Breast epithelium (tissue), 4 donors: Measurements from ENCODE around the gene FBXO22. TPM values are rescaled to one million over a fixed set of nuclear protein-coding genes. Genes with fewer than 3 reads are reported as not detected.
"Not testable (repeated sequence)": the region's sequence is repeated elsewhere in the genome, so short reads cannot be mapped to it uniquely, and the experiment has no call there.

Experiments
- DNase-seq, 2 donors: peaks; one replicate each; pipeline ENCODE4 v3.0.0-alpha.2; 2019; ENCODE audit warnings: low spot score in 2 of 2
- H3K27ac ChIP-seq, 2 donors: fragments of 200-600 bp; sonication (generic) in 1 of 2; one replicate each; pipeline ENCODE4 v1.5.1; 2016 to 2019; ENCODE audit warnings: mild to moderate bottlenecking in 1 of 2
- H3K27me3 ChIP-seq, 2 donors: fragments of 200-600 bp; sonication (generic) in 1 of 2; one replicate each; pipeline versions ENCODE4 v1.5.1 to v1.6.0; 2017 to 2019; ENCODE audit warnings: control low read depth in 1 of 2, mild to moderate bottlenecking in 1 of 2
- H3K36me3 ChIP-seq: fragments of 200-600 bp; one replicate; pipeline ENCODE4 v1.5.1; 2019
- H3K4me1 ChIP-seq, 2 donors: fragments of 200-600 bp; sonication (generic); one replicate each; pipeline ENCODE4 v1.5.1; 2016 to 2019; ENCODE audit warnings: control low read depth in 1 of 2
- H3K4me3 ChIP-seq, 3 donors: fragments of 200-600 bp; sonication (generic); 1 replicate in 2 of 3; 2 replicates in 1 of 3; pipeline ENCODE4 v1.5.1; 2016 to 2019; ENCODE audit warnings: mild to moderate bottlenecking in 3 of 3, moderate library complexity in 2 of 3
- H3K9me3 ChIP-seq, 2 donors: fragments of 200-600 bp; sonication (generic) in 1 of 2; one replicate each; pipeline ENCODE4 v1.5.1; 2016 to 2019; ENCODE audit warnings: control low read depth in 1 of 2
- POLR2A ChIP-seq: fragments of 450-650 bp; IDR thresholded peaks from one replicate; pipeline ENCODE4 v1.6.1; 2016; ENCODE audit warnings: antibody characterized with exemption, mild to moderate bottlenecking, moderate library complexity
- POLR2AphosphoS5 ChIP-seq, 3 donors: sonication (generic); formaldehyde crosslinking; IDR thresholded peaks; one replicate each; pipeline ENCODE4 v1.6.1; 2017; ENCODE audit warnings: antibody characterized with exemption in 3 of 3
- intact Hi-C: fragments of 100-400 bp; cut with DNase I; formaldehyde crosslinking; loops from one replicate; pipeline ENCODE4 v1.15.1; 2023; ENCODE audit warnings: low total_unique reads
- total RNA-seq, 3 donors: library from RNA; depleted of rRNA; stranded (reverse); fragments of >200 nt; gene quantifications; one replicate each; pipeline ENCODE4 v1.1.0, GENCODE V29; 2016
- TF ChIP-seq, protein P1 (sequence below), 3 donors: fragments of 450-650 bp; IDR thresholded peaks; one replicate each; pipeline ENCODE4 v1.5.1; 2016 to 2017; ENCODE audit warnings: antibody characterized with exemption in 3 of 3, mild to moderate bottlenecking in 3 of 3, moderate library complexity in 3 of 3

Gene FBXO22
- total RNA-seq, 3 donors from 2014 or later: 12.8 to 25.3 (median 24.6) TPM

DNA sequence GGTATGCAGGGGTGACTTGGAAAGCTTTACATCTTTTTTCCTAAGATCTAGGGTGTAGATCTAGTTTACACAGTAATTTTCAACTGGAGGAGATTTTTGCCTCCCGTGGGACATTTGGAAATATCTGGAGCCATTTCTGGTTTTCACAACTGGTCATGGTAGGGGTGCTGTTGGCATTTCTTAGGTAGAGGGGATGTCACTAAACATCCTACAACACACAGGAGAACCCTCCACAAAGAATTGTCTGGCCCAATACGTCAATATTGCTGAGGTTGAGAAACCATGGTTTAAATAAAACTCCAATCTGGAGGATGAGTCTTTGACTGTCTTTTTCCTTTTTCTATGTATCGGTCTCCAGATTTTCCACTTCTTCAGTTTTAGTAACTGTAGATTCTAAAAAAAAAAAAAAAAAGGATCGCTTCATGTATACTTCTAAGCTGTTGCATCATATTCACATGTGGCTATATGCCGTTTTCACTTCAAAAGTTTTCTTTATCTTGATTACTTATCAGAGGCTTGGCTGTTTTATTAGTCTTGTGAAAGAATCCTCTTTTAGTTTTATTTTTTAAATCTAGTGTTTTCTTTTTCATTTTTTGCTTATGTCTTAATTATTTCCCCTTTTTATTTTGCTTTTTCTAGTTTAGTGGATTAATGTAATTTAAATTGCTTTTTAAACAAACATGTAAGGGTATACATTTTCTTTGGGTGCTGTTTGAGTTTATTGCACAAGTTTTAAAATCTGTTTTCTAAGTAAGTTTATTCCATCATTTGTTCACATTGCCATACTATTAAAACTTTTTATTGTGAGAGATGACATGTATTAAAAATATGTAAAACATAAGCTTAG lies 39.2 kb upstream of the FBXO22 start:
- DNase-seq: no peak
- TF ChIP-seq, protein P1, sequence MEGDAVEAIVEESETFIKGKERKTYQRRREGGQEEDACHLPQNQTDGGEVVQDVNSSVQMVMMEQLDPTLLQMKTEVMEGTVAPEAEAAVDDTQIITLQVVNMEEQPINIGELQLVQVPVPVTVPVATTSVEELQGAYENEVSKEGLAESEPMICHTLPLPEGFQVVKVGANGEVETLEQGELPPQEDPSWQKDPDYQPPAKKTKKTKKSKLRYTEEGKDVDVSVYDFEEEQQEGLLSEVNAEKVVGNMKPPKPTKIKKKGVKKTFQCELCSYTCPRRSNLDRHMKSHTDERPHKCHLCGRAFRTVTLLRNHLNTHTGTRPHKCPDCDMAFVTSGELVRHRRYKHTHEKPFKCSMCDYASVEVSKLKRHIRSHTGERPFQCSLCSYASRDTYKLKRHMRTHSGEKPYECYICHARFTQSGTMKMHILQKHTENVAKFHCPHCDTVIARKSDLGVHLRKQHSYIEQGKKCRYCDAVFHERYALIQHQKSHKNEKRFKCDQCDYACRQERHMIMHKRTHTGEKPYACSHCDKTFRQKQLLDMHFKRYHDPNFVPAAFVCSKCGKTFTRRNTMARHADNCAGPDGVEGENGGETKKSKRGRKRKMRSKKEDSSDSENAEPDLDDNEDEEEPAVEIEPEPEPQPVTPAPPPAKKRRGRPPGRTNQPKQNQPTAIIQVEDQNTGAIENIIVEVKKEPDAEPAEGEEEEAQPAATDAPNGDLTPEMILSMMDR (IDR thresholded peaks at IDR 0.05): no peak
- intact Hi-C loops: no loop called here
- Histone ChIP-seq H3K27me3 (no peaks in the 10 kb centered on the region), H3K9me3 (no peaks in the 10 kb centered on the region), H3K4me1 (no peaks in the 10 kb centered on the region), H3K27ac (no peak overlapping the region), H3K4me3 (no peak overlapping the region), H3K36me3 (no peaks in the 10 kb centered on the region)

DNA sequence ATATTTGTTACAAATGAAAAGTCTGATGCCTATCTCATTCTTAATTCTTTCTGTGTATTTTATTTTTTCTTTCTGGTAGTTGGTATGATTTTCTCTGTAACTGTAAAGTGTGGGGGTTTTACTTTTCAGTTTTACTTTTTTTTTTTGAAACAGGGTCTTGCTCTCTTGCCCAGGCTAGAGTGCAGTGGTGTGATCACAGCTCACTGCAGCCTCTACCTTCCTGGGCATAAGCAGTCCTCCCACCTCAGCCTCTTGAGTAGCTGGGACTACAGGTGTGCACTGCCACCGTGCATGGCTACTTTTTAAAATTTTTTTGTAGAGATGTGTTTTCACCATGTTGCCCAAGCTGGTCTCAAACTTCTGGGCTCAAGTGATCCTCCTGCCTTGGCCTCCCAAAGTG lies 37.6 kb upstream of the FBXO22 start:
- intact Hi-C loops, H3K27me3 ChIP-seq, H3K36me3 ChIP-seq, H3K4me3 ChIP-seq, DNase-seq, H3K4me1 ChIP-seq, H3K9me3 ChIP-seq, H3K27ac ChIP-seq: not testable (repeated sequence)

DNA sequence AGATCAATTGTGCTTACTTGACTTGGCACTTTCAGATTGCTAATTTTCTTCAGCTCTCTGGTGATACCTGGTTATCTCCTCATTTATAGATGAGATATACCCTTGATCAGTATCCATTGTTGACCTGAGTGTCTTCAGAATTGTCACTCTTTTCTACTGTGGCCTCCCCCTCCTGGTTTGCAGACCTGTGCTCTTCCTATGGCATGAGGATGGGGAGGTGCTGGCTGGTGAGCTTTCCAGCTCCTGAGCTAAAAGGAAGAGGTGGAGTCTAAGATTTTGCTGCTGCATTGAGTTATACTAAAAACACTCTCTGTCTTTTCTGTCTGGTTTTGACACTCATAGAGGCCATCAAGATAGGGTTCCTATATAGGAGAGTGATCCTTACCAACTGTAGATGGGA lies 36.8 kb upstream of the FBXO22 start:
- Histone ChIP-seq H3K36me3 (no peaks in the 10 kb centered on the region), H3K4me3 (no peak overlapping the region), H3K9me3 (no peaks in the 10 kb centered on the region), H3K4me1 (no peaks in the 10 kb centered on the region), H3K27ac (no peak overlapping the region), H3K27me3 (no peaks in the 10 kb centered on the region)
- TF ChIP-seq POLR2A: no peak
- TF ChIP-seq, protein P1 (IDR thresholded peaks at IDR 0.05): no peak
- TF ChIP-seq POLR2AphosphoS5 (IDR thresholded peaks at IDR 0.05): no peak
- DNase-seq: no peak
- intact Hi-C loops: no loop called here

DNA sequence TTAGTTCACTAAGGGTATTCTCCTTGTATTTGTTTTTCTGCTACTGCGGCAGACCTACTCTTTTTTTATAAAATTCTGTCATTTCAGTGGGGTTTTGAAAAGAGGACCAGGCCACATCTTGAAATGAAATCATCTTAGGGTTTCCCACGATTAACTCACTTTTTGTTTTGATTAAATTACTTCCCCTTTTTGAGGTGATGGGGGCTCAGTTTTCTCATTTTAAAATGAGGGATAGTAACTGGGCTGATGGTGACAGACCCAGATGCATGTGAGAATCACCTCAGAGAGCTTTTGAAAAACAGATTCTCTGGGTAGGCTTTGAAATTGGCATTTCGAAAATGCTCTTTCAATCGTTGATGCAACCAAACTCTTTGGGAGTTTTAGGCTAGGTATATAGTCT lies 36.2 kb upstream of the FBXO22 start:
- H3K4me1 ChIP-seq: no peaks in the 10 kb centered on the region
- no peaks in the 10 kb centered on the region for H3K27me3 ChIP-seq
- no peaks in the 10 kb centered on the region for H3K36me3 ChIP-seq
- intact Hi-C loops: no loop called here
- no peak overlapping the region for H3K4me3 ChIP-seq
- no peak for DNase-seq
- H3K9me3 ChIP-seq: no peaks in the 10 kb centered on the region
- TF ChIP-seq, protein P1 (IDR thresholded peaks at IDR 0.05): no peak
- TF ChIP-seq POLR2A: no peak
- no peak for TF ChIP-seq POLR2AphosphoS5 (IDR thresholded peaks at IDR 0.05)
- H3K27ac ChIP-seq: no peak overlapping the region

DNA sequence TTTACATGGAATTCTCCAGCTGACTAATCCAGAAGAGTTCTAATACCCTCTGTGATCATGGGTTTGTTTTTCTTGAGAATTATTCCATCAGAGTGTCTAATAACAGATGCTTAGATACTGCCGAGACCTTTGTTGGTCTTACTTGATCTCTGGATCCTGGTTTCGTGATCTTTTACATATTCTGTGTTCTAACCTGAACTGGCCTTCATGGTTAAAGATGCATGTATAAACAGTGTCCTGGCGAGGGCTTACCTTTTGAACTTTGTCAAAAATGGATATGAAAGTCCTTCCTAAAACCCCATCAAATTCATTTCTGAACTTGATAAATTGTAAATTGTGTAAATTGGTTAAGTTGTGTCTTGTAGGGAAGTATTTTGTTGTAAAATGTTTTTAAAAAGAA lies 35.7 kb upstream of the FBXO22 start:
- DNase-seq: no peak
- TF ChIP-seq, protein P1 (IDR thresholded peaks at IDR 0.05): no peak
- no peak for TF ChIP-seq POLR2AphosphoS5 (IDR thresholded peaks at IDR 0.05)
- no peak for TF ChIP-seq POLR2A
- Histone ChIP-seq H3K4me3 (no peak overlapping the region), H3K4me1 (no peaks in the 10 kb centered on the region), H3K36me3 (no peaks in the 10 kb centered on the region), H3K27me3 (no peaks in the 10 kb centered on the region), H3K27ac (no peak overlapping the region), H3K9me3 (no peaks in the 10 kb centered on the region)
- intact Hi-C loops: no loop called here
